GM13977 (cell line): ENCODE measurements around the gene KDM2B.
"Not testable (repeated sequence)": the region's sequence is repeated elsewhere in the genome, so short reads cannot be mapped to it uniquely, and the experiment has no call there.

Experiments used
- DNase-seq: peaks from one replicate; pipeline ENCODE4 v3.0.0; 2012; ENCODE audit warnings: low spot score
- in situ Hi-C: fragments of 300-500 bp; cut with MboI; formaldehyde crosslinking; loops from one replicate; pipeline ENCODE4 v1.12.0; 2022; ENCODE audit warnings: low sequenced_read_pairs, low pct_unique_long_range_greater_than_20kb, mixed read lengths, inconsistent platforms; ENCODE audit not compliant: unreplicated experiment
- TF ChIP-seq, protein P1 (sequence below): IDR thresholded peaks from 2 replicates; pipeline ENCODE4 v1.5.1; 2012; ENCODE audit warnings: mild to moderate bottlenecking, control low read depth; ENCODE audit not compliant: insufficient read depth; ENCODE audit errors: extremely low read depth, missing control alignments

KDM2B gene

DNA sequence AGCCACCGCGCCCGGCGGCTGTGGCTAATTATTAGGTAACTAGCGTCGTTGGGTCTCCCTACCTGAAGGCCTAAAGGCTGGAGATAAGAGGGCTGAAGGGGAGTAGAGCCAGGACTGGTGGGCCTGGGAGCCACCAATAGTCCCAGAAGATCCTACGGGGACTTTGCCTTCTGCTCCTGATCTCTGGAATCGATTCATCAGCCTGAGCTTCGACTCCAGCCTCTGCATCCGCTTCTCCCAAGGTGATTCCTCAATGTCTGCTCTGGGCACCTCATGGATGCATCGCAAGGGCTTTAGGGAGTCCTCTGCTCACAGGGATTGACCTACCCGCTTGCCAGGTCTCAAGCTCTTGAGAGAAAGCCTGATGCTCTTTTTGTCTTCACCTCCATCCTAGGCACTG is 14.7 kb upstream of the KDM2B start:
- no peak for DNase-seq
- TF ChIP-seq, protein P1, sequence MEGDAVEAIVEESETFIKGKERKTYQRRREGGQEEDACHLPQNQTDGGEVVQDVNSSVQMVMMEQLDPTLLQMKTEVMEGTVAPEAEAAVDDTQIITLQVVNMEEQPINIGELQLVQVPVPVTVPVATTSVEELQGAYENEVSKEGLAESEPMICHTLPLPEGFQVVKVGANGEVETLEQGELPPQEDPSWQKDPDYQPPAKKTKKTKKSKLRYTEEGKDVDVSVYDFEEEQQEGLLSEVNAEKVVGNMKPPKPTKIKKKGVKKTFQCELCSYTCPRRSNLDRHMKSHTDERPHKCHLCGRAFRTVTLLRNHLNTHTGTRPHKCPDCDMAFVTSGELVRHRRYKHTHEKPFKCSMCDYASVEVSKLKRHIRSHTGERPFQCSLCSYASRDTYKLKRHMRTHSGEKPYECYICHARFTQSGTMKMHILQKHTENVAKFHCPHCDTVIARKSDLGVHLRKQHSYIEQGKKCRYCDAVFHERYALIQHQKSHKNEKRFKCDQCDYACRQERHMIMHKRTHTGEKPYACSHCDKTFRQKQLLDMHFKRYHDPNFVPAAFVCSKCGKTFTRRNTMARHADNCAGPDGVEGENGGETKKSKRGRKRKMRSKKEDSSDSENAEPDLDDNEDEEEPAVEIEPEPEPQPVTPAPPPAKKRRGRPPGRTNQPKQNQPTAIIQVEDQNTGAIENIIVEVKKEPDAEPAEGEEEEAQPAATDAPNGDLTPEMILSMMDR: no peak
- in situ Hi-C loops: no loop called here

DNA sequence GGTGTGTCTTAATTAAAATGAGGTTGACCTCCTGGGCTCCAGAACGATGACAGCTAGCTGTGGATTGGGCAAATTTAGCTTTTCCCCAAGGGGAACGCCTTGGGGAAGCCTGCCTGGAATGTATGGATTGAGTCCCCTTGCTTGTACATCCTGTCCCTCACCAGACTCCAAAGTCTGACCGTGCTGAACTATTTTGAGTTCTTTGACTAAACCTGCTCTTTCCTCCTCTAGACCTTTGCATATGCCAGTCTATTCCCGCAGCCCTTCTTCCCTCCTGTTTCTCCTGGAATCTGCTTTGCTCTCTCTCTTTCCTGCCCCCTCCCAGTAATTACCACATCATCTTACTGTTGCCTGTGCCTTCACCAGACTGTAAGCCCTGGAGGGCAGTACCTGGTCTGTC is 11.5 kb upstream of the KDM2B start:
- no peak for DNase-seq
- in situ Hi-C loops: no loop called here
- TF ChIP-seq, protein P1: no peak

DNA sequence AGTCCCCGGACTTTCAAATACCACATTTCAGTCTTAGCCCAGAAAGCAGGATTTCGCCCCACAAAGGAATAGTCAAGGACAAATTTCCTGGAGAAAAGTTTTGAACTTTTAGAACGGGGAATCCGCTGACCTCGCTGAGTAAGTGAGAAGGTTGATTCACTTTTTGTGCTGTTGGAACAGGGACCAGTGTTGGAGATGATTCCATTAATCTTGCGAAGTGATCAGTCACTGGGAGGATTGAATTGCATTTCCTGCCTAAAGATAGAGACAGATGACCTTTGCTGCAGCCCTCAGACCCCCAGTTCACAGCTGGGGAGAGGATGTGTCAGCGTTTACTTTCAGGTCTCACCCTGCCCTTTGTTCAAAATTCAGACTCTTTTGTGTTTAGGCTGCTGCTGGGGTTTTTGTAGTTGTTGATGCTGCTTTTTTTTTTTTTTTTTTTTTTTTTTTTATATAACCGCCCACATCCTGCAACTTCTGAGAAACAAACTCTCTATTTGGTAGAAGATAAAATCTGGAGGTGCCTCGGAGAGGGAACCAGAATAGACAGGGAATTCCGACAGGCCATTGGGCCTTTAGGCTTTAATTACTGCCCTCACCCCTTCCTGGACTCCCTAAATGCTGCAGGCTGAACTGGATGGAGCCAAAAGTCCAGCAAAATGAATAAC is 9.8 kb upstream of the KDM2B start:
- in situ Hi-C loops: no loop called here
- TF ChIP-seq, protein P1: no peak
- peak; percentile 79 for DNase-seq

- DNase-seq, in situ Hi-C loops: not testable (repeated sequence)
Observed at GRCh38 chr12:121584885-121585284, 4.1 kb upstream of the KDM2B start.

DNA sequence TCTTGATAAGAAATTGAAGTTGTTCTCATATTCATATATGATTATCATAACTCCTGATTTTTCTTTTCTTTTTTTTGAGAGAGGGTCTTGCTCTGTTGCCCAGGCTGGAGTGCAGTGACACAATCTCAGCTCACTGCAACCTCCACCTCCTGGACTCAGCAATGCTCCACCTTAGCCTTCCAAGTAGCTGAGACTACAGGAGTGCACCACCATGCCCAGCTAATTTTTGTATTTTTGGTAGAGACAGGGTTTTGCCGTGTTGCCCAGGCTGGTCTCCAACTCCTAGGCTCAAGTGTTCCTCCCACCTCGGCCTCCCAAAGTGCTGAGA is 2.5 kb upstream of the KDM2B start:
- DNase-seq, in situ Hi-C loops: not testable (repeated sequence)

GRCh38 chr12:121582583-121583333 is 1.9 kb upstream of the KDM2B start:
- DNase-seq: no peak
- TF ChIP-seq, protein P1: no peak
- in situ Hi-C loops: no loop called here

DNA sequence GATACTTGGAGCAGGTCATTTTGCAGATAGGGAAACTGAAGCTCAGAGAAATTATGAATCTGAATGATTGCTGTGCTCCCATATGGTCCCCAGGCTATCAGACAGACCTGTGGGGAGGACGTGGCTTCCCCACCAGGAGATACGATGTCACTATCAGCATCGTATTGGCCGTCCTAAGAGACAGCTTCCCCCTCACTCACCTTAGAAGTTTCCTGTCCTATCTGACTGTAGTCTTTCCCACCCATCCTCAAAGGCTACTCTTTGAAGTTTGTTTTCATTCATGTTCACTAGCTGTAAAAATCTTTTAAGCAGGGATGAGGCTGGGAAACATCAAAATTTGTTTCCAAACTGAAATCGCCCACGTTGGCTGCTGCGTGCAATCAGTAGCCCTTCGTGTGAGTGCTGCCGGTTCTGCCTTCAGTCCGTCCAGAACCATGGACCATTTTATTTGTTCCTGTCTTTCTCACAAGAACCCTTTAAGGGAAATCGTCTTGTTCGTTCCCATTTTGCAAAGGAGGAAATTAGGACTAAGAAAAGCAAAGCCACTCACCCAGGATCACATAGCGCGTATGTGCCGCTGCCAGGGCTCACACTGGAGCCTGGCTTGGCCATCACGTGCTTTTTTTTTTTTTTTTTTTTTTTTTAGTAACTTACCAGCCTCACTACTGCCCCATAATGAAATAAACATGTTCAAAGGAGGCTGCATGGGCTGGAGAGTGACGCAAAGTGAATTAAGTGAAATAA is 1.0 kb upstream of the KDM2B start:
- DNase-seq: no peak
- in situ Hi-C loops: no loop called here
- TF ChIP-seq, protein P1: no peak
